Hepatocyte (in vitro differentiated cells): ENCODE results near the gene DDX1.

Experiments used
- CTCF ChIP-seq: fragments of 200-600 bp; sonication (generic); IDR thresholded peaks from 2 replicates; pipeline ENCODE4 v1.5.1; 2016; ENCODE audit warnings: antibody characterized with exemption, mild to moderate bottlenecking; ENCODE audit not compliant: poor library complexity
- EZH2 ChIP-seq: fragments of 200-600 bp; sonication (generic); IDR thresholded peaks from 2 replicates; pipeline ENCODE4 v1.6.1; 2016; ENCODE audit warnings: antibody characterized with exemption, mild to moderate bottlenecking, borderline replicate concordance

GRCh38 chr2:15640261-15640711, 48.6 kb downstream of the DDX1 start:
- TF ChIP-seq CTCF (no peak), EZH2 (no peak)
